ENCODE data around the gene KIN. TPM values are rescaled to one million over a fixed set of nuclear protein-coding genes. Genes with fewer than 3 reads are reported as not detected.

Gene KIN
- polyA plus RNA-seq, 1 of the 3 experiments (the other 2 are of a cell fraction) = 3.2 TPM

- peaks cover 17 to 18% of the 10 kb centered on the region in 2 experiments for H3K36me3 ChIP-seq (replicated peaks in 1 of 2; ENCODE audit: control insufficient read depth in 1 of 2, insufficient read depth in 2 of 2, low read length in 1 of 2)
- H3K4me1 ChIP-seq (ENCODE audit: control insufficient read depth in 1 of 2, insufficient read depth in 2 of 2, low read depth in 1 of 2, low read length in 1 of 2) = no peaks in the 10 kb centered on the region
- no peaks in the 10 kb centered on the region for H3K9me3 ChIP-seq
- 71% methylated on average over 5 of the region's 5 CpGs for WGBS (ENCODE audit: low lambda C conversion rate)
- H3K27me3 ChIP-seq (ENCODE audit: insufficient read depth) = no peaks in the 10 kb centered on the region
- no peak overlapping the region for H3K4me2 ChIP-seq
- peaks cover 9% of the 10 kb centered on the region for H3F3A ChIP-seq (replicated peaks; ENCODE audit: insufficient read depth)
- H3K9ac ChIP-seq = no peak overlapping the region
- H4K20me1 ChIP-seq (ENCODE audit: insufficient read depth) = no peaks in the 10 kb centered on the region
- TF ChIP-seq RAD21 (IDR thresholded peaks at IDR 0.05; ENCODE audit: low read length) = no peak
- no peak for TF ChIP-seq JUND (IDR thresholded peaks at IDR 0.05)
- no peak for TF ChIP-seq SMC3 (IDR thresholded peaks at IDR 0.05; ENCODE audit: low read depth, low read length)
- TF ChIP-seq, protein P1, sequence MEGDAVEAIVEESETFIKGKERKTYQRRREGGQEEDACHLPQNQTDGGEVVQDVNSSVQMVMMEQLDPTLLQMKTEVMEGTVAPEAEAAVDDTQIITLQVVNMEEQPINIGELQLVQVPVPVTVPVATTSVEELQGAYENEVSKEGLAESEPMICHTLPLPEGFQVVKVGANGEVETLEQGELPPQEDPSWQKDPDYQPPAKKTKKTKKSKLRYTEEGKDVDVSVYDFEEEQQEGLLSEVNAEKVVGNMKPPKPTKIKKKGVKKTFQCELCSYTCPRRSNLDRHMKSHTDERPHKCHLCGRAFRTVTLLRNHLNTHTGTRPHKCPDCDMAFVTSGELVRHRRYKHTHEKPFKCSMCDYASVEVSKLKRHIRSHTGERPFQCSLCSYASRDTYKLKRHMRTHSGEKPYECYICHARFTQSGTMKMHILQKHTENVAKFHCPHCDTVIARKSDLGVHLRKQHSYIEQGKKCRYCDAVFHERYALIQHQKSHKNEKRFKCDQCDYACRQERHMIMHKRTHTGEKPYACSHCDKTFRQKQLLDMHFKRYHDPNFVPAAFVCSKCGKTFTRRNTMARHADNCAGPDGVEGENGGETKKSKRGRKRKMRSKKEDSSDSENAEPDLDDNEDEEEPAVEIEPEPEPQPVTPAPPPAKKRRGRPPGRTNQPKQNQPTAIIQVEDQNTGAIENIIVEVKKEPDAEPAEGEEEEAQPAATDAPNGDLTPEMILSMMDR (IDR thresholded peaks at IDR 0.05) = no peak
- no peak for TF ChIP-seq FOXM1 (IDR thresholded peaks at IDR 0.05; ENCODE audit: low read depth)
- TF ChIP-seq FOSL2 (IDR thresholded peaks at IDR 0.05; ENCODE audit: borderline replicate concordance, low read depth) = no peak
- TF ChIP-seq SIN3A (IDR thresholded peaks at IDR 0.05; ENCODE audit: borderline replicate concordance, low read depth, low read length) = no peak
- TF ChIP-seq EZH2phosphoT487 (IDR thresholded peaks at IDR 0.05; ENCODE audit: borderline replicate concordance, low read depth) = no peak
- TF ChIP-seq RCOR1 (IDR thresholded peaks at IDR 0.05; ENCODE audit: low read length) = no peak
- no peak for TF ChIP-seq MAX (IDR thresholded peaks at IDR 0.05; ENCODE audit: low read depth)
- no peak for TF ChIP-seq PBX3 (IDR thresholded peaks at IDR 0.05)
- DNase-seq = no peak
- no peaks in the 10 kb centered on the region for H3K9me2 ChIP-seq
- no peak overlapping the region for H3K4me3 ChIP-seq (ENCODE audit: low read depth in 2 of 2, low read length in 1 of 2)
- POLR2A ChIA-PET = no interaction called here
- no peak overlapping the region for H3K27ac ChIP-seq (ENCODE audit: low read depth in 2 of 2, low read length in 1 of 2)
- H2AFZ ChIP-seq (ENCODE audit: low read depth) = no peak overlapping the region
- no peaks in the 10 kb centered on the region for H3K79me2 ChIP-seq (ENCODE audit: insufficient read depth)
- CTCF ChIA-PET = no interaction called here
These were observed 23.2 kb upstream of the KIN start for GRCh38 chr10:7811000-7811399.

DNA sequence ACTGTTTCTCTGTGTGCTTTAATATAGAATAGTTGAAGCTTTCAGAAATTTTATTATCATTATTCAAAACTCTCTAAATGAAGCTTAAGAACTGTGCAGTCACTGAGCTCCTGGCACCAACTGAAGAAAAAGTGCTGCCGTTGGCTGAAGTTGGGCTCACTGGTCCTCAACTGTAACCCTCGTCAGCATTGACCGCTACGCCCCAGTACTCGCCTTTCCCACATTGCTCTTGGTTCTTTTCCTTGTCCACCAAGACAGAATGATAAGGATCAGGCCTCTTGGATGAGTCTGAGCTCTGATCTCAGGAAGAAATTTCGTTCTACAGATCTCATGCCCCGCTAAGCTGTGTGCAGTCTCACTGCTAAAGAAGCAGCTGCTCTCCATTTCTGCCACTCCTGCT is 22.6 kb upstream of the KIN start:
- Histone ChIP-seq H3K36me3 (replicated peaks in 1 of 2; ENCODE audit: control insufficient read depth in 1 of 2, insufficient read depth in 2 of 2, low read length in 1 of 2) (peaks cover 18 to 19% of the 10 kb centered on the region in 2 experiments), H3K4me2 (no peak overlapping the region), H4K20me1 (ENCODE audit: insufficient read depth) (no peaks in the 10 kb centered on the region; the same call in 1 of the 2 replicates), H3K4me1 (ENCODE audit: control insufficient read depth in 1 of 2, insufficient read depth in 2 of 2, low read depth in 1 of 2, low read length in 1 of 2) (no peaks in the 10 kb centered on the region), H3K9me3 (no peaks in the 10 kb centered on the region), H3K9me2 (no peaks in the 10 kb centered on the region), H3K4me3 (ENCODE audit: low read depth in 2 of 2, low read length in 1 of 2) (no peak overlapping the region), H3K27ac (ENCODE audit: low read depth in 2 of 2, low read length in 1 of 2) (no peak overlapping the region), H3K79me2 (ENCODE audit: insufficient read depth) (no peaks in the 10 kb centered on the region), H3K9ac (no peak overlapping the region), H3F3A (replicated peaks; ENCODE audit: insufficient read depth) (peaks cover 9% of the 10 kb centered on the region), H2AFZ (ENCODE audit: low read depth) (no peak overlapping the region), H3K27me3 (ENCODE audit: insufficient read depth) (no peaks in the 10 kb centered on the region)
- 86% methylated on average over 7 of the region's 7 CpGs for WGBS (ENCODE audit: low lambda C conversion rate)
- DNase-seq = no peak
- ChIA-PET POLR2A (no interaction called here), CTCF (interaction anchor here (1.3 kb wide), 1 partner anchor 18 kb away, joined by 3 read pairs; no protein-coding TSS in a partner anchor)
- TF ChIP-seq RAD21 (IDR thresholded peaks at IDR 0.05; ENCODE audit: low read length) (no peak), FOXM1 (IDR thresholded peaks at IDR 0.05; ENCODE audit: low read depth) (no peak), EP300 (IDR thresholded peaks at IDR 0.05; ENCODE audit: borderline replicate concordance in 1 of 2, low read depth in 1 of 2, low read length in 1 of 2) (no peak), RCOR1 (IDR thresholded peaks at IDR 0.05; ENCODE audit: low read length) (no peak), POLR2AphosphoS5 (IDR thresholded peaks at IDR 0.05; ENCODE audit: low read depth, low read length) (no peak), GATA2 (CRISPR knock-in tag; IDR thresholded peaks at IDR 0.05) (no peak), TEAD4 (IDR thresholded peaks at IDR 0.05; ENCODE audit: borderline replicate concordance, insufficient read depth) (no peak), SIN3A (IDR thresholded peaks at IDR 0.05; ENCODE audit: borderline replicate concordance, low read depth, low read length) (no peak), EZH2phosphoT487 (IDR thresholded peaks at IDR 0.05; ENCODE audit: borderline replicate concordance, low read depth) (no peak), USF1 (IDR thresholded peaks at IDR 0.05; ENCODE audit: borderline replicate concordance, low read depth) (no peak)
- TF ChIP-seq, protein P2, sequence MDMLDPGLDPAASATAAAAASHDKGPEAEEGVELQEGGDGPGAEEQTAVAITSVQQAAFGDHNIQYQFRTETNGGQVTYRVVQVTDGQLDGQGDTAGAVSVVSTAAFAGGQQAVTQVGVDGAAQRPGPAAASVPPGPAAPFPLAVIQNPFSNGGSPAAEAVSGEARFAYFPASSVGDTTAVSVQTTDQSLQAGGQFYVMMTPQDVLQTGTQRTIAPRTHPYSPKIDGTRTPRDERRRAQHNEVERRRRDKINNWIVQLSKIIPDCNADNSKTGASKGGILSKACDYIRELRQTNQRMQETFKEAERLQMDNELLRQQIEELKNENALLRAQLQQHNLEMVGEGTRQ (IDR thresholded peaks at IDR 0.05; ENCODE audit: borderline replicate concordance, low read depth, low read length) = no peak
- TF ChIP-seq, protein P3, sequence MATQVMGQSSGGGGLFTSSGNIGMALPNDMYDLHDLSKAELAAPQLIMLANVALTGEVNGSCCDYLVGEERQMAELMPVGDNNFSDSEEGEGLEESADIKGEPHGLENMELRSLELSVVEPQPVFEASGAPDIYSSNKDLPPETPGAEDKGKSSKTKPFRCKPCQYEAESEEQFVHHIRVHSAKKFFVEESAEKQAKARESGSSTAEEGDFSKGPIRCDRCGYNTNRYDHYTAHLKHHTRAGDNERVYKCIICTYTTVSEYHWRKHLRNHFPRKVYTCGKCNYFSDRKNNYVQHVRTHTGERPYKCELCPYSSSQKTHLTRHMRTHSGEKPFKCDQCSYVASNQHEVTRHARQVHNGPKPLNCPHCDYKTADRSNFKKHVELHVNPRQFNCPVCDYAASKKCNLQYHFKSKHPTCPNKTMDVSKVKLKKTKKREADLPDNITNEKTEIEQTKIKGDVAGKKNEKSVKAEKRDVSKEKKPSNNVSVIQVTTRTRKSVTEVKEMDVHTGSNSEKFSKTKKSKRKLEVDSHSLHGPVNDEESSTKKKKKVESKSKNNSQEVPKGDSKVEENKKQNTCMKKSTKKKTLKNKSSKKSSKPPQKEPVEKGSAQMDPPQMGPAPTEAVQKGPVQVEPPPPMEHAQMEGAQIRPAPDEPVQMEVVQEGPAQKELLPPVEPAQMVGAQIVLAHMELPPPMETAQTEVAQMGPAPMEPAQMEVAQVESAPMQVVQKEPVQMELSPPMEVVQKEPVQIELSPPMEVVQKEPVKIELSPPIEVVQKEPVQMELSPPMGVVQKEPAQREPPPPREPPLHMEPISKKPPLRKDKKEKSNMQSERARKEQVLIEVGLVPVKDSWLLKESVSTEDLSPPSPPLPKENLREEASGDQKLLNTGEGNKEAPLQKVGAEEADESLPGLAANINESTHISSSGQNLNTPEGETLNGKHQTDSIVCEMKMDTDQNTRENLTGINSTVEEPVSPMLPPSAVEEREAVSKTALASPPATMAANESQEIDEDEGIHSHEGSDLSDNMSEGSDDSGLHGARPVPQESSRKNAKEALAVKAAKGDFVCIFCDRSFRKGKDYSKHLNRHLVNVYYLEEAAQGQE (IDR thresholded peaks at IDR 0.05; ENCODE audit: low read depth, low read length) = no peak

Measured in SK-N-SH (cell line).